ENCODE data around the gene PSMB1.

PSMB1 gene

GRCh38 chr6:170553534-170554012, 466 bp upstream of the PSMB1 start:
- in situ Hi-C loops (cut with HindIII; ENCODE audit: low pct_ligation_motif_present, low sequenced_read_pairs): no loop called here
- H3K4me3 ChIP-seq (ENCODE audit: low read depth, low read length): peak overlapping the region; percentile 99
- peak overlapping the region; percentile 100 for H3K27ac ChIP-seq
- H3K27me3 ChIP-seq (replicated peaks): no peaks in the 10 kb centered on the region
- DNase-seq: no peak
- H3K36me3 ChIP-seq (replicated peaks): peaks cover 8% of the 10 kb centered on the region
- TF ChIP-seq CTCF (IDR thresholded peaks at IDR 0.05; ENCODE audit: low read depth, low read length, missing control alignments): no peak

- H3K27ac ChIP-seq: no peak overlapping the region
- DNase-seq: no peak
- TF ChIP-seq CTCF (IDR thresholded peaks at IDR 0.05; ENCODE audit: low read depth, low read length, missing control alignments): no peak
- in situ Hi-C loops (cut with HindIII; ENCODE audit: low pct_ligation_motif_present, low sequenced_read_pairs): no loop called here
- no peak overlapping the region for H3K4me3 ChIP-seq (ENCODE audit: low read depth, low read length)
- H3K27me3 ChIP-seq (replicated peaks): no peaks in the 10 kb centered on the region
- peaks cover 64% of the 10 kb centered on the region for H3K36me3 ChIP-seq (replicated peaks)
These were observed 7.7 kb downstream of the PSMB1 start for GRCh38 chr6:170545405-170545804.

DNA sequence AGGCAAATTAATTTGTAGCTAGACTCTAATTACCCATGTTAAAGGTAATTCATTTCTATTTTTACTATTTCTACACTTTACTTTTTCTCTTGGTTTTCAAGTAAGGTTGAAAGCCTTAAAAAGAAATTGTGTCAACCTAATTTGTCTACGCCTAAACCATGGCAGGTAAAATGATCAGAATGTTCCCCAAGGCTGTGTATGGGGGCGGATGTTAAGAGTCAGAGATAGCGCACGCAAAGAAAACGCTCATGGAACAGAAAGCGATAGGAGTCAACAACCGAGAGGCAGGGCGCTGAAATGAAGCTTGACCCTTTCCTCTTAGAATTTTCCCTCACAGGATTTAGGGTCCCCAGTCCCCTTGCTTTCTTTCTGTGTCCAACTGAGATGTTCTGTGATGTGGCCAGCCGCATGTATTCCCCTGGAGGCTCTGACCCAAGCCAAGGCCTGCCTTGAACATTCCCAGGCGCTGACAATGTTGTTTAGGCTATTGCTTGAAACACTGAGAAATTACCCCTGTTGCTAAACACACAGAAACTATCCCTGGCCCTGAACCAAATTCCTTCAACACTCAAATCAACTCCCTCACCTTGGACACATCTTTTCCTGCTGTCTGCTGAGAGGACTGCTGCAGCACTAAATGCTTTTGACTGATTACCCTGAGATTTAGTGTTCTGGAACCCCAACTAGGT, 10.9 kb downstream of the PSMB1 start:
- Histone ChIP-seq H3K27ac (no peak overlapping the region), H3K36me3 (replicated peaks) (peaks cover 83% of the 10 kb centered on the region), H3K27me3 (replicated peaks) (no peaks in the 10 kb centered on the region), H3K4me3 (ENCODE audit: low read depth, low read length) (no peak overlapping the region)
- in situ Hi-C loops (cut with HindIII; ENCODE audit: low pct_ligation_motif_present, low sequenced_read_pairs): no loop called here
- no peak for TF ChIP-seq CTCF (IDR thresholded peaks at IDR 0.05; ENCODE audit: low read depth, low read length, missing control alignments)
- no peak for DNase-seq

- no peak for DNase-seq
- H3K27me3 ChIP-seq (replicated peaks): no peaks in the 10 kb centered on the region
- in situ Hi-C loops (cut with HindIII; ENCODE audit: low pct_ligation_motif_present, low sequenced_read_pairs): no loop called here
- H3K36me3 ChIP-seq (replicated peaks): peaks cover 78% of the 10 kb centered on the region
- H3K4me3 ChIP-seq (ENCODE audit: low read depth, low read length): no peak overlapping the region
- H3K27ac ChIP-seq: no peak overlapping the region
- TF ChIP-seq CTCF (IDR thresholded peaks at IDR 0.05; ENCODE audit: low read depth, low read length, missing control alignments): no peak
These were observed 15.8 kb downstream of the PSMB1 start for GRCh38 chr6:170537329-170537728.

GRCh38 chr6:170536671-170537070, 16.4 kb downstream of the PSMB1 start:
- peaks cover 74% of the 10 kb centered on the region for H3K36me3 ChIP-seq (replicated peaks)

More at GRCh38 chr6:170536671-170537070, 16.4 kb downstream of the PSMB1 start:
- no peak for TF ChIP-seq CTCF (IDR thresholded peaks at IDR 0.05; ENCODE audit: low read depth, low read length, missing control alignments)
- no peak overlapping the region for H3K27ac ChIP-seq
- in situ Hi-C loops (cut with HindIII; ENCODE audit: low pct_ligation_motif_present, low sequenced_read_pairs): no loop called here
- DNase-seq: no peak
- H3K4me3 ChIP-seq (ENCODE audit: low read depth, low read length): no peak overlapping the region
- H3K27me3 ChIP-seq (replicated peaks): no peaks in the 10 kb centered on the region

Measured in brain microvascular endothelial cell (primary cell).